HepG2 (cell line): Measurements from ENCODE around the gene SH3D21. TPM values are rescaled to one million over a fixed set of nuclear protein-coding genes. Genes with fewer than 3 reads are reported as not detected.

Experiments
- HDAC6 ChIP-seq: fragments of 200-600 bp; sonication (generic); IDR thresholded peaks from 2 replicates; pipeline ENCODE4 v1.7.0; 2017; ENCODE audit warnings: mild to moderate bottlenecking, antibody characterized with exemption, low read length, low read depth
- IKZF1 ChIP-seq: fragments of 450-650 bp; IDR thresholded peaks from 2 replicates; pipeline ENCODE4 v1.7.1; 2016
- IRX3 ChIP-seq: sonication (generic); formaldehyde crosslinking; IDR thresholded peaks from 2 replicates; pipeline ENCODE4 v1.8.1; 2023; ENCODE audit warnings: mild to moderate bottlenecking, low read depth, missing genetic modification reagents, borderline replicate concordance
- KDM4B ChIP-seq: sonication (generic); formaldehyde crosslinking; IDR thresholded peaks from 2 replicates; pipeline ENCODE4 v1.4.0; 2020; ENCODE audit warnings: missing genetic modification reagents
- KLF9 ChIP-seq: IDR thresholded peaks from 2 replicates; pipeline ENCODE4 v1.6.1; 2016; ENCODE audit warnings: low read depth
- PAWR ChIP-seq: sonication (generic); formaldehyde crosslinking; IDR thresholded peaks from 2 replicates; pipeline ENCODE4 v1.4.0; 2020; ENCODE audit warnings: missing genetic modification reagents, mild to moderate bottlenecking, borderline replicate concordance
- RARA ChIP-seq: IDR thresholded peaks from 2 replicates; pipeline ENCODE4 v1.6.1; 2016; ENCODE audit warnings: missing genetic modification reagents, missing compliant biosample characterization
- RCOR2 ChIP-seq: IDR thresholded peaks from 2 replicates; pipeline ENCODE4 v1.6.1; 2016; ENCODE audit warnings: missing biosample characterization, missing genetic modification reagents
- SATB2 ChIP-seq: sonication (generic); formaldehyde crosslinking; IDR thresholded peaks from 2 replicates; pipeline ENCODE4 v1.5.0; 2020; ENCODE audit warnings: missing genetic modification reagents
- SETDB1 ChIP-seq: sonication (generic); formaldehyde crosslinking; IDR thresholded peaks from 2 replicates; pipeline ENCODE4 v1.5.1; 2020; ENCODE audit warnings: missing genetic modification reagents, mild to moderate bottlenecking, borderline replicate concordance
- ZMAT3 ChIP-seq: sonication (generic); formaldehyde crosslinking; conservative IDR thresholded peaks from 2 replicates; pipeline ENCODE4 v1.7.0; 2021; ENCODE audit warnings: missing genetic modification reagents
- ZNF501 ChIP-seq: sonication (generic); formaldehyde crosslinking; IDR thresholded peaks from 2 replicates; pipeline ENCODE4 v1.5.1; 2020; ENCODE audit warnings: mild to moderate bottlenecking, moderate library complexity, missing genetic modification reagents
- ZNF552 ChIP-seq: sonication (generic); formaldehyde crosslinking; IDR thresholded peaks from 2 replicates; pipeline ENCODE4 v1.9.0; 2022; ENCODE audit warnings: missing genetic modification reagents, mild to moderate bottlenecking, borderline replicate concordance
- ZNF678 ChIP-seq: sonication (generic); formaldehyde crosslinking; IDR thresholded peaks from 2 replicates; pipeline ENCODE4 v1.4.0; 2020; ENCODE audit warnings: mild to moderate bottlenecking, missing genetic modification reagents
- ZNF775 ChIP-seq: sonication (generic); formaldehyde crosslinking; IDR thresholded peaks from 2 replicates; pipeline ENCODE4 v1.4.0; 2020; ENCODE audit warnings: missing genetic modification reagents, mild to moderate bottlenecking, moderate library complexity, borderline replicate concordance
- polyA plus RNA-seq, 8 experiments: library from polyadenylated mRNA; depleted of rRNA in 3 of 8; stranded (reverse) in 7 of 8; unstranded in 1 of 8; fragments of >200 nt; fragmentation: Illumina TruSeq in 4 of 8; extraction: Trizol in 4 of 8; gene quantifications; 2 replicates each; pipeline versions ENCODE4 v1.2.1 to v1.2.3, GENCODE V29; 2011 to 2016; ENCODE audit warnings: low read depth in 4 of 8, missing spikeins in 1 of 8, mixed read lengths in 1 of 8; ENCODE audit not compliant: insufficient read depth in 1 of 8
- total RNA-seq, 5 experiments: library from RNA; depleted of rRNA; stranded (reverse); fragments of >200 nt; fragmentation: Illumina TruSeq; extraction: Trizol; gene quantifications; 2 replicates each; pipeline ENCODE4 v1.2.3, GENCODE V29; 2016; ENCODE audit warnings: low read depth in 1 of 5
- TF ChIP-seq, protein P1 (sequence below): sonication (generic); formaldehyde crosslinking; IDR thresholded peaks from 2 replicates; pipeline ENCODE4 v1.5.0; 2020; ENCODE audit warnings: missing genetic modification reagents, mild to moderate bottlenecking, borderline replicate concordance
- TF ChIP-seq, protein P2 (sequence below): sonication (generic); formaldehyde crosslinking; IDR thresholded peaks from 2 replicates; pipeline ENCODE4 v1.4.0; 2020; ENCODE audit warnings: mild to moderate bottlenecking, missing genetic modification reagents
- TF ChIP-seq, protein P3 (sequence below): IDR thresholded peaks from 2 replicates; pipeline ENCODE4 v1.6.1; 2016
- TF ChIP-seq, protein P4 (sequence below): sonication (generic); formaldehyde crosslinking; IDR thresholded peaks from 2 replicates; pipeline ENCODE4 v1.5.0; 2020; ENCODE audit warnings: missing genetic modification reagents, mild to moderate bottlenecking, borderline replicate concordance
- TF ChIP-seq, protein P5 (sequence below): sonication (generic); formaldehyde crosslinking; IDR thresholded peaks from 2 replicates; pipeline ENCODE4 v1.5.1; 2020; ENCODE audit warnings: missing genetic modification reagents, mild to moderate bottlenecking, borderline replicate concordance
- TF ChIP-seq, protein P6 (sequence below): sonication (generic); formaldehyde crosslinking; IDR thresholded peaks from 2 replicates; pipeline ENCODE4 v1.8.0; 2022; ENCODE audit warnings: mild to moderate bottlenecking, missing genetic modification reagents, borderline replicate concordance
- TF ChIP-seq, protein P7 (sequence below): sonication (generic); formaldehyde crosslinking; IDR thresholded peaks from 2 replicates; pipeline ENCODE4 v1.5.0; 2020; ENCODE audit warnings: missing genetic modification reagents, mild to moderate bottlenecking, borderline replicate concordance

Gene SH3D21
- total and polyA plus RNA-seq, 2 of the 13 experiments (the other 11 are each of a cell fraction or from before 2014, with no cell fraction given), result 5.1 to 8.6 TPM

DNA sequence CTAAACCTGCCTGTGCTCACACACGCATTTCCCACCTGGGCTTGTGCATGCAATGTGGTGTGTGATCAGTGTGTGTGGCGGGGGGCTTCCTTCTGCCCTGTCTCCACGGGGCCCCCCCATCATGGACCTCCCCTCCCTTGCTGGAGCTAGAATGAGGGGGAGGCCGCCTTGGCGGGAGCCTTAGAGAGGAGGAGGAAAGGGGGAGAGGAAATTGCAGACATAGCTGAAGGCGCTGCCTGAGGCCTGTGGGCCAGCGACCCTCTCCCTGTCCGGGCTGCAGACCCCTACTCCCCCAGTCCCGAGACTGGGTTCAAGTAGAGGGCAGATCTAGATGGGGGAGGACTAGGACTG lies 18.2 kb downstream of the SH3D21 start (continued):
- TF ChIP-seq, protein P1, sequence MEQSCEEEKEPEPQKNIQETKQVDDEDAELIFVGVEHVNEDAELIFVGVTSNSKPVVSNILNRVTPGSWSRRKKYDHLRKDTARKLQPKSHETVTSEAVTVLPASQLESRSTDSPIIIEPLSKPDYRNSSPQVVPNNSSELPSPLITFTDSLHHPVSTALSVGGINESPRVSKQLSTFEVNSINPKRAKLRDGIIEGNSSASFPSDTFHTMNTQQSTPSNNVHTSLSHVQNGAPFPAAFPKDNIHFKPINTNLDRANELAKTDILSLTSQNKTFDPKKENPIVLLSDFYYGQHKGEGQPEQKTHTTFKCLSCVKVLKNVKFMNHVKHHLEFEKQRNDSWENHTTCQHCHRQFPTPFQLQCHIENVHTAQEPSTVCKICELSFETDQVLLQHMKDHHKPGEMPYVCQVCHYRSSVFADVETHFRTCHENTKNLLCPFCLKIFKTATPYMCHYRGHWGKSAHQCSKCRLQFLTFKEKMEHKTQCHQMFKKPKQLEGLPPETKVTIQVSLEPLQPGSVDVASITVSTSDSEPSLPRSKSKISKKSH (CRISPR knock-in tag), result no peak
- TF ChIP-seq PAWR (CRISPR knock-in tag) (no peak), KDM4B (no peak), IKZF1 (no peak), IRX3 (CRISPR knock-in tag) (no peak), ZNF678 (no peak), SATB2 (CRISPR knock-in tag) (no peak), KLF9 (CRISPR knock-in tag) (no peak), HDAC6 (no peak), ZNF775 (CRISPR knock-in tag) (no peak), ZNF501 (CRISPR knock-in tag) (0 out of 2 replicates have a peak, but pooled peaks have one; percentile 1), RCOR2 (CRISPR knock-in tag) (no peak), ZNF552 (CRISPR knock-in tag) (no peak), SETDB1 (CRISPR knock-in tag) (no peak), ZMAT3 (CRISPR knock-in tag) (no peak; the same call in 1 of the 2 replicates), RARA (CRISPR knock-in tag) (no peak)
- TF ChIP-seq, protein P2, sequence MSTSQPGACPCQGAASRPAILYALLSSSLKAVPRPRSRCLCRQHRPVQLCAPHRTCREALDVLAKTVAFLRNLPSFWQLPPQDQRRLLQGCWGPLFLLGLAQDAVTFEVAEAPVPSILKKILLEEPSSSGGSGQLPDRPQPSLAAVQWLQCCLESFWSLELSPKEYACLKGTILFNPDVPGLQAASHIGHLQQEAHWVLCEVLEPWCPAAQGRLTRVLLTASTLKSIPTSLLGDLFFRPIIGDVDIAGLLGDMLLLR, result no peak; the same call in 1 of the 2 replicates
- TF ChIP-seq, protein P3, sequence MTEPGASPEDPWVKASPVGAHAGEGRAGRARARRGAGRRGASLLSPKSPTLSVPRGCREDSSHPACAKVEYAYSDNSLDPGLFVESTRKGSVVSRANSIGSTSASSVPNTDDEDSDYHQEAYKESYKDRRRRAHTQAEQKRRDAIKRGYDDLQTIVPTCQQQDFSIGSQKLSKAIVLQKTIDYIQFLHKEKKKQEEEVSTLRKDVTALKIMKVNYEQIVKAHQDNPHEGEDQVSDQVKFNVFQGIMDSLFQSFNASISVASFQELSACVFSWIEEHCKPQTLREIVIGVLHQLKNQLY (CRISPR knock-in tag), result no peak
- TF ChIP-seq, protein P4, sequence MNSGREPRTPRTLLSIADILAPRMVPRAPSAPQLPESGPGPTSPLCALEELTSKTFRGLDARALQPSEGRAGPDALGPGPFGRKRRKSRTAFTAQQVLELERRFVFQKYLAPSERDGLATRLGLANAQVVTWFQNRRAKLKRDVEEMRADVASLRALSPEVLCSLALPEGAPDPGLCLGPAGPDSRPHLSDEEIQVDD (CRISPR knock-in tag), result no peak
- TF ChIP-seq, protein P5, sequence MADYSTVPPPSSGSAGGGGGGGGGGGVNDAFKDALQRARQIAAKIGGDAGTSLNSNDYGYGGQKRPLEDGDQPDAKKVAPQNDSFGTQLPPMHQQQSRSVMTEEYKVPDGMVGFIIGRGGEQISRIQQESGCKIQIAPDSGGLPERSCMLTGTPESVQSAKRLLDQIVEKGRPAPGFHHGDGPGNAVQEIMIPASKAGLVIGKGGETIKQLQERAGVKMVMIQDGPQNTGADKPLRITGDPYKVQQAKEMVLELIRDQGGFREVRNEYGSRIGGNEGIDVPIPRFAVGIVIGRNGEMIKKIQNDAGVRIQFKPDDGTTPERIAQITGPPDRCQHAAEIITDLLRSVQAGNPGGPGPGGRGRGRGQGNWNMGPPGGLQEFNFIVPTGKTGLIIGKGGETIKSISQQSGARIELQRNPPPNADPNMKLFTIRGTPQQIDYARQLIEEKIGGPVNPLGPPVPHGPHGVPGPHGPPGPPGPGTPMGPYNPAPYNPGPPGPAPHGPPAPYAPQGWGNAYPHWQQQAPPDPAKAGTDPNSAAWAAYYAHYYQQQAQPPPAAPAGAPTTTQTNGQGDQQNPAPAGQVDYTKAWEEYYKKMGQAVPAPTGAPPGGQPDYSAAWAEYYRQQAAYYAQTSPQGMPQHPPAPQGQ, result no peak
- TF ChIP-seq, protein P6, sequence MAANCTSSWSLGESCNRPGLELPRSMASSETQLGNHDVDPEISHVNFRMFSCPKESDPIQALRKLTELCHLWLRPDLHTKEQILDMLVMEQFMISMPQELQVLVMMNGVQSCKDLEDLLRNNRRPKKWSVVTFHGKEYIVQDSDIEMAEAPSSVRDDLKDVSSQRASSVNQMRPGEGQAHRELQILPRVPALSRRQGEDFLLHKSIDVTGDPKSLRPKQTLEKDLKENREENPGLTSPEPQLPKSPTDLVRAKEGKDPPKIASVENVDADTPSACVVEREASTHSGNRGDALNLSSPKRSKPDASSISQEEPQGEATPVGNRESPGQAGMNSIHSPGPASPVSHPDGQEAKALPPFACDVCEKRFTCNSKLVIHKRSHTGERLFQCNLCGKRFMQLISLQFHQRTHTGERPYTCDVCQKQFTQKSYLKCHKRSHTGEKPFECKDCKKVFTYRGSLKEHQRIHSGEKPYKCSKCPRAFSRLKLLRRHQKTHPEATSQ (CRISPR knock-in tag), result no peak
- TF ChIP-seq, protein P7, sequence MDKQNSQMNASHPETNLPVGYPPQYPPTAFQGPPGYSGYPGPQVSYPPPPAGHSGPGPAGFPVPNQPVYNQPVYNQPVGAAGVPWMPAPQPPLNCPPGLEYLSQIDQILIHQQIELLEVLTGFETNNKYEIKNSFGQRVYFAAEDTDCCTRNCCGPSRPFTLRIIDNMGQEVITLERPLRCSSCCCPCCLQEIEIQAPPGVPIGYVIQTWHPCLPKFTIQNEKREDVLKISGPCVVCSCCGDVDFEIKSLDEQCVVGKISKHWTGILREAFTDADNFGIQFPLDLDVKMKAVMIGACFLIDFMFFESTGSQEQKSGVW, result no peak
